Stomach (tissue), 9 donors: ENCODE measurements around the gene SFXN5. TPM values are rescaled to one million over a fixed set of nuclear protein-coding genes. Genes with fewer than 3 reads are reported as not detected.

Source experiments
- DNase-seq, 2 donors: peaks; one replicate each; pipeline versions ENCODE4 v3.0.0 to v3.0.0-alpha.2; 2013 to 2019
- H3K27ac ChIP-seq, 5 donors: fragments of 200-600 bp in 4 of 5; sonication (generic) in 4 of 5; one replicate each; pipeline ENCODE4 v1.5.1; 2013 to 2019; ENCODE audit warnings: mild to moderate bottlenecking in 1 of 5, moderate library complexity in 1 of 5
- H3K27me3 ChIP-seq, 3 donors: fragments of 200-600 bp; sonication (generic); one replicate each; pipeline ENCODE4 v1.5.1; 2017 to 2019; ENCODE audit warnings: mixed run types in 1 of 3
- H3K36me3 ChIP-seq, 4 donors: fragments of 200-600 bp; sonication (generic); 1 replicate in 3 of 4; 2 replicates in 1 of 4; pipeline ENCODE4 v1.5.1; 2016 to 2019
- H3K4me1 ChIP-seq, 4 donors: fragments of 200-600 bp; sonication (generic); one replicate each; pipeline ENCODE4 v1.5.1; 2016 to 2019
- H3K4me3 ChIP-seq, 4 donors: fragments of 200-600 bp; sonication (generic) in 3 of 4; one replicate each; pipeline ENCODE4 v1.5.1; 2016 to 2019; ENCODE audit warnings: mild to moderate bottlenecking in 1 of 4
- H3K9me3 ChIP-seq, 4 donors: fragments of 200-600 bp; sonication (generic); one replicate each; pipeline ENCODE4 v1.5.1; 2016 to 2019
- CTCF ChIP-seq, 7 experiments: fragments of 450-650 bp in 4 of 7; fragments of 200-600 bp in 3 of 7; sonication (generic) in 3 of 7; IDR thresholded peaks; one replicate each; pipeline ENCODE4 v1.5.1; 2016 to 2019; ENCODE audit warnings: antibody characterized with exemption in 7 of 7, control low read depth in 2 of 7, mild to moderate bottlenecking in 1 of 7
- EP300 ChIP-seq: sonication (generic); formaldehyde crosslinking; IDR thresholded peaks from one replicate; pipeline ENCODE4 v1.6.1; 2017; ENCODE audit warnings: antibody characterized with exemption
- POLR2A ChIP-seq, 4 donors: fragments of 450-650 bp; IDR thresholded peaks; one replicate each; pipeline ENCODE4 v1.6.1; 2016; ENCODE audit warnings: antibody characterized with exemption in 4 of 4, control low read depth in 2 of 4, mild to moderate bottlenecking in 1 of 4, moderate library complexity in 1 of 4
- POLR2AphosphoS5 ChIP-seq, 3 donors: sonication (generic); formaldehyde crosslinking; IDR thresholded peaks; one replicate each; pipeline ENCODE4 v1.6.1; 2016; ENCODE audit warnings: antibody characterized with exemption in 3 of 3
- WGBS, 5 donors: extraction: QIAGEN DNeasy Blood & Tissue Kit in 3 of 5; methylation state at CpG; one replicate each; pipeline versions ENCODE4 v1.1.5 to v1.1.7; 2013 to 2018; 5-methylcytosine and 5-hydroxymethylcytosine counted together
- intact Hi-C: fragments of 100-400 bp; cut with DNase I; formaldehyde crosslinking; loops from one replicate; pipeline ENCODE4 v1.15.1; 2023; ENCODE audit warnings: low total_unique reads
- polyA plus RNA-seq, 3 donors: library from polyadenylated mRNA; stranded (reverse); fragments of 200-250 nt; gene quantifications; one replicate each; pipeline ENCODE4 v1.2.3, GENCODE V29; 2013
- total RNA-seq, 5 donors: library from RNA; depleted of rRNA; stranded (reverse); fragments of >200 nt; gene quantifications; one replicate each; pipeline versions ENCODE4 v1.1.0 to v1.2.3, GENCODE V29; 2014 to 2016
- donor health status: healthy with polysubstance abuse.
- donor health status: Bipolar disorder and iron deficiency.
- donor health status: healthy.

Gene SFXN5
- total and polyA plus RNA-seq, 8 donors, result 2.7 to 118 (median 17.2) TPM

GRCh38 chr2:72923833-72924352, 147.6 kb downstream of the SFXN5 start:
- H3K36me3 ChIP-seq, result no peaks in the 10 kb centered on the region
- peaks cover 65 to 100% (median 100%) of the 10 kb centered on the region in 3 donors for H3K27me3 ChIP-seq
- no peak overlapping the region for H3K27ac ChIP-seq
- intact Hi-C loops, result no loop called here
- DNase-seq, result peak in 1 of 2 donors; percentile 20
- peak overlapping the region in 2 of 4 donors; percentile 3 to 20 for H3K4me3 ChIP-seq
- peaks cover 0 to 12% (median 0%) of the 10 kb centered on the region in 4 donors for H3K9me3 ChIP-seq
- WGBS, 5 donors, result 2 to 4% (median 3%) methylated on average over 19 to 36 of the region's 36 CpGs
- no peak for TF ChIP-seq CTCF (IDR thresholded peaks at IDR 0.05)
- H3K4me1 ChIP-seq, result peaks cover 22 to 42% (median 35%) of the 10 kb centered on the region in 4 donors

GRCh38 chr2:72921853-72922252, 149.7 kb downstream of the SFXN5 start:
- intact Hi-C loops, result no loop called here
- DNase-seq, result peak in 1 of 2 donors; percentile 10
- H3K27ac ChIP-seq, result no peak overlapping the region
- 73 to 100% (median 86%) methylated on average over 1 of the region's 1 CpG for WGBS, 5 donors
- no peak for TF ChIP-seq EP300
- no peak for TF ChIP-seq CTCF (IDR thresholded peaks at IDR 0.05)
- no peak for TF ChIP-seq POLR2A (IDR thresholded peaks at IDR 0.05)
- TF ChIP-seq POLR2AphosphoS5 (IDR thresholded peaks at IDR 0.05), result no peak
- peaks cover 71 to 100% (median 100%) of the 10 kb centered on the region in 3 donors for H3K27me3 ChIP-seq
- H3K36me3 ChIP-seq, result no peaks in the 10 kb centered on the region
- peaks cover 42 to 62% (median 54%) of the 10 kb centered on the region in 4 donors for H3K4me1 ChIP-seq
- peaks cover 0 to 12% (median 0%) of the 10 kb centered on the region in 4 donors for H3K9me3 ChIP-seq
- no peak overlapping the region for H3K4me3 ChIP-seq

GRCh38 chr2:72921088-72921851, 150.2 kb downstream of the SFXN5 start:
- Histone ChIP-seq H3K4me3 (peak overlapping the region in 1 of 4 donors; percentile 46), H3K27ac (no peak overlapping the region), H3K36me3 (no peaks in the 10 kb centered on the region), H3K27me3 (peaks cover 72 to 100% (median 100%) of the 10 kb centered on the region in 3 donors), H3K9me3 (peaks cover 0 to 12% (median 0%) of the 10 kb centered on the region in 4 donors), H3K4me1 (peaks cover 47 to 68% (median 59%) of the 10 kb centered on the region in 4 donors)
- 27 to 38% (median 33%) methylated on average over 15 of the region's 15 CpGs for WGBS, 5 donors
- TF ChIP-seq POLR2A (IDR thresholded peaks at IDR 0.05) (no peak), EP300 (no peak), CTCF (IDR thresholded peaks at IDR 0.05) (no peak), POLR2AphosphoS5 (IDR thresholded peaks at IDR 0.05) (no peak)
- DNase-seq, result peak in 1 of 2 donors; percentile 23
- intact Hi-C loops, result no loop called here

- H3K9me3 ChIP-seq, result peaks cover 0 to 12% (median 0%) of the 10 kb centered on the region in 4 donors
- intact Hi-C loops, result no loop called here
- H3K4me1 ChIP-seq, result peaks cover 55 to 74% (median 66%) of the 10 kb centered on the region in 4 donors
- TF ChIP-seq EP300 (no peak), POLR2A (IDR thresholded peaks at IDR 0.05) (no peak), CTCF (IDR thresholded peaks at IDR 0.05) (no peak), POLR2AphosphoS5 (IDR thresholded peaks at IDR 0.05) (no peak)
- no peaks in the 10 kb centered on the region for H3K36me3 ChIP-seq
- peaks cover 75 to 100% (median 100%) of the 10 kb centered on the region in 3 donors for H3K27me3 ChIP-seq
- WGBS, 5 donors, result 3 to 15% (median 8%) methylated on average over 59 to 77 of the region's 77 CpGs
- H3K27ac ChIP-seq, result no peak overlapping the region
- peak overlapping the region; percentile 17 to 46 (median 28) for H3K4me3 ChIP-seq
- DNase-seq, result peak; percentile 20 to 69
Observed at GRCh38 chr2:72920318-72921087, 151.0 kb downstream of the SFXN5 start.
